HG03469 (cell line): Measurements from ENCODE around the gene COMT.
"Not testable (repeated sequence)": the region's sequence is repeated elsewhere in the genome, so short reads cannot be mapped to it uniquely, and the experiment has no call there.

Source experiments
- ATAC-seq: cut with Tn5 transposase; IDR thresholded peaks from one replicate; pipeline ENCODE4 v1.9.1; 2021; ENCODE audit warnings: mild to moderate bottlenecking, moderate library complexity, moderate number of reproducible peaks; ENCODE audit not compliant: unreplicated experiment

The COMT gene

DNA sequence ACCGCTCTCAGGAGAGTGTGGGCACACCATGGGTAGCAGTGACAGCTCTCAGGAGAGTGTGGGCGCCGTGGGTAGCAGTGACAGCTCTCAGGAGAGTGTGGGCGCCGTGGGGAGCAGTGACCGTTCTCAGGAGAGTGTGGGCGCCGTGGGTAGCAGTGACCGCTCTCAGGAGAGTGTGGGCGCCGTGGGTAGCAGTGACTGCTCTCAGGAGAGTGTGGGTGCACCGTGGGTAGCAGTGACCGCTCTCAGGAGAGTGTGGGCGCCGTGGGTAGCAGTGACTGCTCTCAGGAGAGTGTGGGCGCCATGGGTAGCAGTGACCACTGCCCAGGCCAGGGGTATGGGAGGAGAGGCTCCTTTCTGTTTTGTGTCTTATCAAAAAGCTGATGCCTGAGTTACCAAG is 33.7 kb upstream of the COMT start:
- not testable (repeated sequence) for ATAC-seq

DNA sequence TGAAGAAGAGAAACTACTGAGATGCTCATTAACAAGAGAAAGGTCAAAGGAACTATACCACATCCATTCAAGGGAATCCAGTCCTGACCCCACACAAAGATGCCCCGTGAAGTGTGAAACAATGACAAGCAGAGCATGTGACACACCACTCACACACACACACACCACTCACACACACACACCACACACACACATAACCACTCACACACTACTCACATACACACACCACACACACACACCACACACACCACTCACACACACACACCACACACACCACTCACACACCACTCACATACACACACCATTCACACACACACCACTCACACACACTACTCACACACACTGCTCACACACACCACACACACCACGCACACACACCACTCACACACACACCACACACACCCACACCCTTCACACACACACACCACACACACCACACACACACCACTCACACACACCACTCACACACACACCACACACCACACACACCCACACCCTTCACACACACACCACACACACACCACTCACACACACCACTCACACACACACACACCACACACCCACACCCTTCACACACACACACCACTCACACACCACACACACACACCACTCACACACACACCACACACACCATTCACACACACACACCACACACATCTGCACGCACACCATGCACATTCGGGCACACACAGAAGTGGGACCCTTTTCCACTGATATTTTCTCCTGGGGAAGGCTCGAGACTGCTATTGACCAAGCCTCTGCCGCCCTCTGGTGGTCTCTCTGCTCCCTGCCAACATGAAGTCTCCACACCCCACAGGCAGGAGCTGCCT is 32.0 kb upstream of the COMT start:
- no peak for ATAC-seq

DNA sequence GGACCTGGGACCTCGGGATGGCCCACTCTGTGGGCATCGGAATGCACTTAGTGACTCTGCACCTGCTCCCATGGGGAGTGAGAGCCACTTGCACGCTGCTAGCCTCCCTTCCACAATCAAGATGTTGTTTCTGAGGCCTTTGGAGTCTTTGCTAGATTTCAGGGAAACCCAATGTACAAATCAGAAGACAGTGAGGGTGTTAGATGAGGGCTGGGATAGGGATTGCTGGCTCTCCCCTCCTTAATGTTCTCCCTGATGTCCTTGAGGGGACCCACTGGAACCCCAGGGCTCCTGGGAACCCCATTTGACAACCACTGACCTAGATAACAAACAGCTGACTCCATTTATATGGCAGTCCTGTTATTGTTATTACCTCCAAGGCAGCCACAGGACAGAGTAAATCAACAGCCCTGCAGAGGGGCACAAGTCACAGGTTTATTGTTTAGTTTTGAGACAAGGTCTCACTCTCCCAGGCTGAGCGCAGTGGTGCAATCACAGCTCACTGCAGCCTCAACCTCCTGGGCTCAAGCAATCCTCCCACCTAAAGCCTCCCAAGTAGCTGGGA is 31.3 kb upstream of the COMT start:
- ATAC-seq = no peak

DNA sequence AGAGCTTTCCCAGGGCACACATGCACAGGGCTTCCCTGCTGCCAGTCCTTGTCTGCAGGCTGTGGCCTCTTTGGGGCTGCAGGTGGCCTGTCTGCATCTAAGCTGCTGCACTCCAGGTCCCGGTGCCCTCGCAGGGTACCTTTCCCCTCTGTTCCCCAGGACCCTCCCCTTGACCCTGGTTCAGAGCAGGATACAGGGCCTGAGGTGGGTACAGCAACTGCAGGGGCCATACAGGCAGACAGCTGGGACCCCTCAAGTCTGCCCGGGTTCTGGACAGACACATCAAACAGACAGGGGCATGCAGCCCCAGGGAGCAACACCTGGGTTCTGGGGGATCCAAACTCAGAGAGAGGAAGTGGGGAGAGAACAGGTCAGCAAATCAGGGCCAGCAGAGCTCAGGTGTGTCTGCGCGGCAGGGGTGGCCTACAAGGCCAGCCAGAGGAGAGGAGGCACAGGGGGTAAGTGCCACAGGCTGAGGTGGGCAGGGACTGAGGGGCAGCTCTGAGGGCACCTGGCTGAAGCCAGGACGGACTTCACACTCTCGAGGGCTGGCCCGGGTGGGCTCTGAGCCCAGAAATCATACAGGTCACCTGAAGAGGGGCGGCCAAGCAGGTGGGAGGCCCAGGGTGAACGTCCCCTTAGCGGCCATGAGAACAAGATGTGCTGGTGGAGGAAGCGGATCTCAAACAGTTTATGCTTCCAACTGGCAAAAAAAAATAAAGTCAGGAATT is 29.9 kb upstream of the COMT start:
- ATAC-seq = no peak

DNA sequence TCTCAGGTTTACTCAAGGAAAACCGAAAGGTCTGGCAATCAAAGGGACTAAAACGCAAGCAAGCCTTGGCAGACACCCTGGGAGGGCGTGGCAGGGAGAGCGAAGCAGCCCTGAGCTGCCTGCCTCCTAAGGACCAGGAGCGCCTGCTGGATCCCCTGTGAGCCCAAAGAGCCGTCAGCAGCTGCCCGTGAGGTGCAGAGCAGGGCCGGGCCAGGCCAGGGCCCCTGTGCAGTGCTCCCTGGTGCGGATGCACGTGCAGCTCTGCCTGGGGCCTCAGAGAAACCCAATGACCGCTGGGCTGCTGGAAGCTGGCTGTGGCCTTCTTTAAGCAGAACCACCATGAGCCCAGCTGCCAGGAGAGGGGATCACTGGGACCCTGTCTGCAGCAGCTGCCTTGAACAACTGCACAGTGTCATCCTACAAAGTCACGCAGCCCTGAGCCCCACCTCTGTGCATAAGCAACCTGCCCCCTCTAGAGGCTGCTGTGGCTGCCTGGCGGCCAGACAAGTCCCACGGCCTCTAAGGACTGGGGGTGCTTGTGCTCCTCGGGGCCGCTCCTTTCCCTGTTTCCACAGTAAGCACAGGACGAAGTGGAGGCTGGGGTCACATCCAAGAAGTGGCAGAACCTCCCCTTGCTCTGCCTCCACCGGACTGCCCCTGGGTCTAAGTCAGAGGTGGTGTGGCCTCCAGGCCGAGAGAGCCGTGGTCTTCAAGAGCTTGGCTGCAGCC is 29.1 kb upstream of the COMT start:
- no peak for ATAC-seq

DNA sequence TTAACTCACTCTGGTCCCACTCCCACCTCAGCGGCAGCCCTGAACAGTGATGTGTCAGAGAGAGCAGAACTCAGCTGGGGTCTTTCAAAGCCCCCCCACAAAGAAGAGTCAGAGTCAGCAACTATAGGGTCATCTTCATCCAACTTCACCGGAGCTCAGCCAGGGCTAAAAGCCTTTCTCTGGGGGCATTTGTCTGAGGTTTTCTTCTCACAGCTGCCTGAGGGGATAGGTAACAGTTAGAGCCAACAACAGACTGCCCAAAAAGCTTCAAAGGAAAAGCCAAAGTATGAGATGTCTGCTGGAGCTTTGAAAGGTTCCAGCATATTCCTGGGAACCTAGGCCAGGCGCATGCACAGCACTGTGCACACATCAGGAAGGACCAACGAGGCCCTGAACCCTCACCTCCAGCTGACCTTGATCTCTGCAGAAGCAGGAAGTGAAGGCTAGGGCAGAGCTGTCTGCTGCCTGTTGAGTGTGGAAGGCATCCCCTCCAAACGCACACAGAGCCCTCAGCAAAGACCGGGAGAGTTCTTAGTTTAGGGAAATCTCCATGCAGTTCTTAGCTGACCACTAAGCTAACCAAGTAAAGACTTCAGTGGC is 28.1 kb upstream of the COMT start:
- ATAC-seq = no peak

DNA sequence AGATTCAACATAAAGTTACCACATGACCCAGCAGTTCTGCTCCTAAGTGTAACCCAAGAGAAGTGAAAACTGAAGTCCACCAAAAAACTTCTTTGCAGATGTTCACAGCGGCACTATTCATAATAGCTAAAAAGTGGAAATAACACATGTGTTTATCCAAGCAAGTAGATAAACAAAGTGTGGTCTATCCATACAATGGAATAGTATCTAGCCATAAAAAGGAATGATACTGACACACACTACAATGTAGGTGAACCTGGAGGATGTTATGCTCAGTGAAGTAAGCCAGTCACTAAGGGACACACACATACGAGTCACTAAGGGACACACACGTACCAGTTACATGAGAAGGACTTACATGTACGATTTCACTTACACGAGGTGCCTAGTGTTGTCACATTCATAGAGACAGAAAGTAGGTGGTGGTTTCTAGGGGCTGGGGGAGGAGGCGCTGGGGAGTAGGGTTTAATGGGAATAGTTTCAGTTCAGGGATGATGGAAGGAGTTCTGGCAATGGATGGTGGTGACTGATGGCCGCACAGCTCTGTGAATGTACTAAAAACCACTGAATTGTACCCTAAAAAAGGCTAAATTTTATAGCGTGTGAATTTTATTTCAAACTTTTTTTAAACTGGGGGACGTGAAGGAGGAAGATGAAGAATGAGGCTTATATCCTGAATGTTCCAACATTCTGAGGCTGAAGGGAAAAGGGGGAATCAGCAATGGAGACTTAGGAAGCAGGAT is 27.2 kb upstream of the COMT start:
- no peak for ATAC-seq

DNA sequence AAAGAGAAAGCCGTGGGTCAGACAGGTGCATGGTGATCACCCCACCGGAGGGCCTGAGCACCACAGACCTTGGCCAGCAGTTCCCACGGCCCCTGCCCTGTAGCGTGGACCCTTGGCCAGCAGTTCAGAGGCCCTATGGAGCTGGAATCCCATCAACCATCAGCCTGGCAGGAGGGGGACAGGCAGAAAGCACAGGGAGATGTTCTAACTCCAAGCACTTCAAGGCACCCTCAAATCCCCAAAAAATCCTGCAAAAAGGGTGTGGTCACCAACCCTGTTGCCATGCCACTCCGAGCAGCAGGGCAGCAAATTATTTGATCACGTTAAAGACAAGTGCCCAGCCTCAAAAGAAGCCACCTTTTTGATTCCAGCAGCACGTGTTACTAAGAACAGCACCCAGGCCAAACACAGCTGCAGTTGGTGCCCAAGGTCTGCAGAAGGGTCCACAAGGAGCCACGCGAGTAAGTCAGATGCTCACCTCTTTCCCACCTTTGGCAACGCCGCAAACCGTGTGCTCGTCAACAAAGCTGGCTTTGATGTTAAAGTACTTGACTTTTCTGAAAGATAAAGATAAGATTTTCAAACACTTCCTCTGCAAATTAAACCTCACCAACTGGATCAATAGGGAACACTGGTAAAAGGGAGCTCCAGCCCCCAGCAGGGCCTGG is 26.2 kb upstream of the COMT start:
- ATAC-seq = no peak

DNA sequence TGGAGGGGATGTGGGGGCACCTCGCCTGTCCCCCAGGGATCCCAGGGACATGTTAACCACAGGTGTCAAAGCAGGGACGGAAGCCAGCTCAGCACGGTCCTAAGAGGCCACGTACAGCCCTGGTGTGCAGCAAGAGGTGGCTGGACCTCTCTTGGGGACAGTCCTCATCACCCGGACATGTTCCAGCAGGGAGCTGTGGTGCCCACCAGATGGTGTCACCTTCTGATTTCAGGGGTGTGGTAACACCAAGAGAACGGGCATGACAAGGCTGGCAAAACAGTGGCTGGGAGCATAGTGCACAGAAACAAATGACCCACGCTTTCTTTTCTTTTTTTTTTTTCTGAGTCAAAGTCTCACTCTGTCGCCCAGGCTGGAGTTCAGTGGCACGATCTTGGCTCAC is 25.6 kb upstream of the COMT start:
- no peak for ATAC-seq

DNA sequence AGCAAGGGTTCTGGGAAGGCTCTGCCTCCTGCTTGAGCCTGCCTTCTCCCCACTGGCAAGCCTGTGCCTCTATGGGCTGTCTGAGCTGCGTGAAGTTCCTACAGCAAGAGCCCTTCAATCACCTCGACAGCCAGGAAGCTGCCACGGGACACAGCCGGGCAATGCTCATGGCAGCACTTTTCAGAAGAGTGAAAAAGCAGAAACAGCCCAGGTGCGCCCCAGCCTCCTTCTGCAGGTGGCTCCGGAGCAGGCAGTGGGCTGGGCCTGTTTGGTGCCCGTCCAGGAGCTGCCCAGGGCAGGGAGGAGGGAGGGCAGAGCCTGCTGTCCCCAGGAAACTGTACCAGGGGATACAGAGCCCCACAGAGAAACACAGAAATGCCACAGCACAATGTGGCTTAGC is 24.6 kb upstream of the COMT start:
- ATAC-seq = no peak

DNA sequence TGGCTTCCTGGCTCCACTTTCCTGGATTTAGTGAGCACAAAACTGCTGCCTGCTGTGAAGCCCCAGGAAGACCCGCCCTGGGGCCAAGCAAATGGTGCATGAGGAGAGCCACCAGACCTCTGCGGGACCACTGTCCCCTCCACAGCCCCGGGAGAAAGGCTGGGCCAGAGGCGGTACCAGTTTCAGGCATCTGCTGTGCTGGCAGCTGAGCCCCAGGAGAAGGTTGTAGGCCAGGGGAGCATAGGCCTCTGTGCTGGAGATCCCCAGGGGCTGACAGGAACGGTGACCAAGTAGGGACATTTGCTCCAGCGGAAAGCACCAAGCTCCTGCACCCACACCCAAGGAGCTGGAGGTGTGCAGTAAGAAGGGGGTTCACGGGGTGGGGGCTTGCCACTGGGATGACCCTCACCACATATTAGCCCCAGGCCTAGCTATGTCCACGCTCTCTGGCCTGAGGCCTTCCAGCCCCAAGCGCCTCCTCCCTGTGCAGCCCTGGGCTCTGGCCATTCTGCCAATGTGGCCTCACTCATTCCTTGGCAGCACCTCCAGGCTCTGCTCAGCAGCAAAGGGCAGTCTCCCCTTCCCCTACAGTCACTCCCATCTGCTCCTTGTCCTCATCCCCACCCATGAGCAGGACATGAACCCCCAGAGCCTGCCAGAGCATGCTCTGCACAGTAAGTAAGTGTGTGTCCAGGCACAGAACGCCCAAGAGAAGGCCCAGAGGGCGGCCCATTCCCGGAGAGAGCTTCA is 24.0 kb upstream of the COMT start:
- ATAC-seq = no peak

DNA sequence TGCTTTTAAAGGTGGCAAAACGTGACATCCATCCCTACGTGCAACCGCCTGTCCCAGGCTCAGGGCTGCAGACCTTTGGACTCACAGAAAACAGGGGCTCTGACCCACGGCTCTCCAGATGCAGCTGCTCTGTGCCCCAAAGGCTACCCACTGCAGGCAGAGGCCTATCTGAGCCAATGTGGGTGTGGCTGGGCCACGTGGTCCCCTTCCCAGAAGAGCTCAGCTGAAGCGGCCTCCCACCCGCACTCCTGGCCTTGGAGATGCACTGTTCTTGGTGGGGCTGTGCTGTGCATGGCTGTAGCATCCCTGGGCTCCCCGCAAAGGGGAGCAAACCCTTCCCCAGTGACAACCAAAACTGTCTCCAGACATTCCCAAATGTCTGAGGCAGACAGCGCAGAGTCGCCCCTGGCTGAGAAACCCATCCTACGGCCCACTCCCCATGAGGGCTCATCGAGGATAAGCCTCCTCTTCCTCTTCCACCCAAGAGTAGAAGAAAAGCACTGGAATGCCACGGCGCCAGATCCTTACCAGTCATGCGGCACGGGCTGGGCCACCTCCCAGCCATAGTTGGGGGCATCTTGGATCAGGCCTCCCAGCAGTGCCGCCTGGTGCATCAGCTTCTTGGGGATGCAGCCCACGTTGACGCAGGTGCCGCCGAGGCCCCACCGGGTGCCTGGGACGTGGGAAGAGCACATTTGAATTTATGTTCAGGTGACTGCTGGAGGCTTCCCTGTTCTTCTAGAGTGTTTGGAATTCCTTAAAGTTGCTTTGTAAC is 23.1 kb upstream of the COMT start:
- no peak for ATAC-seq

DNA sequence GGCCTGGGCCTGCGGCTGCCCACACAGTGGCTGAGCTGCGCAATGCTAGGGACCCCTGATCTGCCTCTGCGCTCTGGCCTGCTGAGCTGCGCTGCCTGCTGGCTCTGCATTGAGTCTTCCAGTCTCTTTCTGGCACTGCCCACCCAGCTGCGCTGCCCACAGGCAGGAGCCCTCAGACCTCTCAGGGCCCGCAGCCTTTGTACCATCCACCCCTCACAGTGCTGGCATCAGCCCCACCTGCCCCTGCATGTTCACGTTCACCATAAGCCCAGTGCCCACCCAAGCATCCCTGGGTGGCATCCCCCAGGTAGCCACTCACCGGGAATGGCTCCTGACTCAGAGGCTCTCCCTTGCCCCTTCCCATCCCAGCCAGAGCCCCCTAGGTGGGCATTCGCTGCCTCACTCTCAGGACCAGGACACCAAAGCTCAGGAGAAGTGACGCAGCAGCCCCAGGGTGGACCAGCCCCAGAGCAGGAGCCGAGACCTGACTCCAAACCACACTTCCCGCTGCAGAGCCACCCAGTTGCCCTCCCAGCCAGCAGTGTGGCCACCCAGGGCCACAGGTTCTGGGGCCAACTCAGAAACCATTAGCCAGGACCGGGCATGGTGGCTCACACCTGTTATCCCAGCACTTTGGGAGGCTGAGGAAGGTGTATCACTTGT is 21.7 kb upstream of the COMT start:
- ATAC-seq = no peak

DNA sequence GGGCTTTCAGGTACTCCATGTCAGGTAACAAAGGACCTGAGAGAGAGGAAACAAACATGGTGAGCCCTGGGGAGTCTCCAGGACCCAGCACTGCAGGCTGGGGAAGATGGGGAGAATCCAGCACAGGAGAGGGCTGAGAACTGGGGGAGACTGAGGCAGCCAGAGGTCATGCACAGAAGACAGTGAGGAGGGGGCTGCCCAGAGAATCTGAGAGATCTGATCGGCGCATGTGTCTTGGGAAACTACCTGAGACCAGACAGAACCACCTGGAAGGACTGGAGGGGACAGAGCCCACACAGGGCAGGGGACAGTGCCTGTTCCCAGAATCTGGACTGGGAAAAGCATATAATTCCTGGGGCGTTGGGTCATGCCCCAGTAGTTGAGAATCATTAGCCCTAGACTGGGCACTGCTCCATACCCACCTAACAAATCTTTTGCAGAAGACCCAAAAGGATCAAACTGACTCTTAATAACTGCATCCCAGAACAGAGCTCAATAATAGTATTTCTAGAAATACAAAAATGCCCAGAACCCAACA is 20.0 kb upstream of the COMT start:
- no peak for ATAC-seq

DNA sequence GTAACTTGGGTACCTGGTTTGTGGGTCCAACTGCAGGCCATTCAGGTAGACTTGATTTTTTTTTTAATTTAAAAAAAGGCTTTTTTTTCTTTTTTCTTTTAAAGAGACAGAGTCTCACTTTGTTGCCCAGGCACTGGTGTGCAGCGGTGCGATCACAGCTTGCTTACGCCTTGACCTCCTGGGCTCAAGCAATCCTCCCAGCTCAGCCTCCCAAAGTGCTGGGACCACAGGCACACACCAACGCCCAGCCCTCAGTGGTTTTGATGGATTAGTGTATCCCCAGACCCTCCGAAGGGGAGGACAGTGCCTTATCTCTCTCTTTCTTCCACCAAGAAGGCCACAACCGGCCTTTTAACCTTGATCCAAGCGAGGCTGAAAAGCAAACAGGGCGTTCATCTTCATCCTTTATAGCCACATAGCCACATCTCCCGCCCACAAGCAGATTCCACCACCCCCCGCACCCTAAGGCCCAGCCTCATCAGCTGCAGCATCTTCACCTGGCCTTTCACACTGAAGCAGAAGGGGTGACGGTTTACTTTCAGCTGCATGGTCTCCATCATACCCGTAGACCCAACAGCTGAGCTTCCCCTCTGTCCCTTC is 17.6 kb upstream of the COMT start:
- no peak for ATAC-seq

DNA sequence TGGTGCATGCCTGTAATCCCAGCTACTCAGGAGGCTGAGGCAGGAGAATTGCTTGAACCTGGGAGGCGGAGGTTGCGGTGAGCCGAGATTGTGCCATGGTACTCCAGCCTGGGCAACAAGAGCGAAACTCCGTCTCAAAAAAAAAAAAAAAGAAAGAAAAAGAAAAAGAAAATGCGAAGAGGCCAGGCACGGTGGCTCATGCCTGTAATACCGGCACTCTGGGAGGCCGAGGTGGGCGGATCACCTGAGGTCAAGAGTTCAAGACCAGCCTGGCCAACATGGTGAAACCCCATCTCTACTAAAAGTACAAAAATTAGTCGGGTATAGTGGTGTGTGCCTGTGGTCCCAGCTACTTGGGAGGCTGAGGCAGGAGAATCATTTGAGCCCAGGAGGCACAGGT is 15.5 kb upstream of the COMT start:
- not testable (repeated sequence) for ATAC-seq

DNA sequence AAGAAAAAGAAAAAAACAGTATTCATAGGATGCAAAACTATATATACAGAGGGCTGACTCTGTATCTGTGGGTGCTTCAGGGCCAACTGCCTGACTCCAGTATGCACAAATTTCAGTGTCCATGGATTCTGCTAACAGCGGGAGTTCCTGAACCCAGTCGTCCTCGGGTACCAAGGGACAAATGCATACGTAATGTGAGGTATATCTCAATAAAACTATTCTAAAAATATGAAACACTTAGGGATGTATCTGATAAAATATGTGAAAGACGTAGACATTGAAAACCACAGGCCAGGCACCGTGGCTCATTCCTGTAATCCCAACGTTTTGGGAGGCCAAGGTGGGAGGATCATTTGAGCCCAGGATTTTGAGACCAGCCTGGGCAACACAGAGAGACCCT is 13.9 kb upstream of the COMT start:
- no peak for ATAC-seq
